ENCODE data around the gene KATNIP. TPM values are rescaled to one million over a fixed set of nuclear protein-coding genes. Genes with fewer than 3 reads are reported as not detected.

Gene KATNIP
- total RNA-seq, 1 experiment from 2014 or later = 21.5 TPM

GRCh38 chr16:27586711-27587110 lies 36.8 kb downstream of the KATNIP start:
- ChIA-PET CTCF (no interaction called here), POLR2A (no interaction called here)

GRCh38 chr16:27588057-27588456 lies 38.1 kb downstream of the KATNIP start:
- no peaks in the 10 kb centered on the region for H3K27me3 Mint-ChIP-seq (ENCODE audit: insufficient read depth, unreplicated experiment)
- ChIA-PET POLR2A (no interaction called here), CTCF (no interaction called here)

More at GRCh38 chr16:27586711-27587110, 36.8 kb downstream of the KATNIP start:
- Mint-ChIP-seq H3K4me1 (ENCODE audit: low read depth, unreplicated experiment) (no peaks in the 10 kb centered on the region), H3K27ac (ENCODE audit: unreplicated experiment) (no peak overlapping the region), H3K36me3 (ENCODE audit: insufficient read depth, unreplicated experiment) (peaks cover 4% of the 10 kb centered on the region), H3K9me3 (ENCODE audit: unreplicated experiment) (no peaks in the 10 kb centered on the region), H3K4me3 (ENCODE audit: unreplicated experiment) (no peak overlapping the region), H3K27me3 (ENCODE audit: insufficient read depth, unreplicated experiment) (no peaks in the 10 kb centered on the region)
- TF ChIP-seq CTCF (IDR thresholded peaks at IDR 0.05; ENCODE audit: insufficient read depth in 1 of 2, low read depth in 1 of 2, low read length in 1 of 2, severe bottlenecking in 1 of 2, unreplicated experiment in 1 of 2) = no peak
- Histone ChIP-seq H3K9me3 (no peaks in the 10 kb centered on the region), H3K36me3 (ENCODE audit: control insufficient read depth, insufficient read depth, low read length) (no peaks in the 10 kb centered on the region), H3K27me3 (replicated peaks; ENCODE audit: control insufficient read depth, insufficient read depth, low read length) (no peaks in the 10 kb centered on the region), H3K4me1 (no peaks in the 10 kb centered on the region), H3K4me3 (ENCODE audit: low read depth, low read length) (no peak overlapping the region)
- BruUV-seq (replicated peaks) = no TSS peak
- no peak for DNase-seq
- intact Hi-C loops (cut with micrococcal nuclease; ENCODE audit: unreplicated experiment) = no loop called here

GRCh38 chr16:27591837-27592236 lies 41.9 kb downstream of the KATNIP start:
- H3K27me3 ChIP-seq (replicated peaks; ENCODE audit: control insufficient read depth, insufficient read depth, low read length) = no peaks in the 10 kb centered on the region
- Mint-ChIP-seq H3K4me3 (ENCODE audit: unreplicated experiment) (no peak overlapping the region), H3K27me3 (ENCODE audit: insufficient read depth, unreplicated experiment) (no peaks in the 10 kb centered on the region), H3K27ac (ENCODE audit: unreplicated experiment) (no peak overlapping the region), H3K4me1 (ENCODE audit: low read depth, unreplicated experiment) (no peaks in the 10 kb centered on the region), H3K36me3 (ENCODE audit: insufficient read depth, unreplicated experiment) (no peaks in the 10 kb centered on the region), H3K9me3 (ENCODE audit: unreplicated experiment) (no peaks in the 10 kb centered on the region)
- ChIA-PET POLR2A (no interaction called here), CTCF (no interaction called here)
- no peaks in the 10 kb centered on the region for H3K9me3 ChIP-seq
- DNase-seq = no peak
- no peaks in the 10 kb centered on the region for H3K36me3 ChIP-seq (ENCODE audit: control insufficient read depth, insufficient read depth, low read length)
- BruUV-seq (replicated peaks) = no TSS peak
- intact Hi-C loops (cut with micrococcal nuclease; ENCODE audit: unreplicated experiment) = no loop called here
- no peak for TF ChIP-seq CTCF (IDR thresholded peaks at IDR 0.05; ENCODE audit: insufficient read depth in 1 of 2, low read depth in 1 of 2, low read length in 1 of 2, severe bottlenecking in 1 of 2, unreplicated experiment in 1 of 2)
- H3K4me1 ChIP-seq = no peaks in the 10 kb centered on the region
- H3K4me3 ChIP-seq (ENCODE audit: low read depth, low read length) = no peak overlapping the region

More at GRCh38 chr16:27588057-27588456, 38.1 kb downstream of the KATNIP start:
- Mint-ChIP-seq H3K9me3 (ENCODE audit: unreplicated experiment) (no peaks in the 10 kb centered on the region), H3K4me3 (ENCODE audit: unreplicated experiment) (no peak overlapping the region), H3K4me1 (ENCODE audit: low read depth, unreplicated experiment) (no peaks in the 10 kb centered on the region), H3K36me3 (ENCODE audit: insufficient read depth, unreplicated experiment) (peaks cover 4% of the 10 kb centered on the region), H3K27ac (ENCODE audit: unreplicated experiment) (no peak overlapping the region)
- Histone ChIP-seq H3K36me3 (ENCODE audit: control insufficient read depth, insufficient read depth, low read length) (no peaks in the 10 kb centered on the region), H3K9me3 (no peaks in the 10 kb centered on the region), H3K27me3 (replicated peaks; ENCODE audit: control insufficient read depth, insufficient read depth, low read length) (no peaks in the 10 kb centered on the region), H3K4me1 (no peaks in the 10 kb centered on the region), H3K4me3 (ENCODE audit: low read depth, low read length) (no peak overlapping the region)
- no peak for DNase-seq
- intact Hi-C loops (cut with micrococcal nuclease; ENCODE audit: unreplicated experiment) = no loop called here
- BruUV-seq (replicated peaks) = no TSS peak
- no peak for TF ChIP-seq CTCF (IDR thresholded peaks at IDR 0.05; ENCODE audit: insufficient read depth in 1 of 2, low read depth in 1 of 2, low read length in 1 of 2, severe bottlenecking in 1 of 2, unreplicated experiment in 1 of 2)

Measured in Caco-2 (cell line).